PC-9 (cell line): ENCODE results near the gene RSF1. TPM values are rescaled to one million over a fixed set of nuclear protein-coding genes. Genes with fewer than 3 reads are reported as not detected.

ENCODE experiments used
- BruUV-seq: library from RNA; stranded (reverse); fragments of 400-500 nt; replicated peaks from 2 replicates; lab custom pipeline; 2021; lab: Mats Ljungman, UMichigan
- CTCF ChIA-PET: fragments of 300-600 bp; sonication (Branson Sonifier 250); formaldehyde crosslinking; loops from one replicate; lab custom pipeline; 2022; ENCODE audit warnings: antibody characterized with exemption; lab: Charles Lee
- POLR2A ChIA-PET: fragments of 300-600 bp; sonication (Branson Sonifier 250); formaldehyde crosslinking; loops from one replicate; lab custom pipeline; 2022; ENCODE audit warnings: antibody characterized with exemption; ENCODE audit not compliant: unreplicated experiment; lab: Charles Lee
- DNase-seq, 2 experiments: peaks; one replicate each; pipeline versions ENCODE4 v3.0.0 to v3.0.0-alpha.2; 2015 to 2022; ENCODE audit warnings: mixed read lengths in 1 of 2
- H2AFZ ChIP-seq: fragments of 200-600 bp; sonication (generic); 2 replicates; pipeline ENCODE4 v1.8.1; 2017; ENCODE audit warnings: antibody characterized with exemption
- H3F3A ChIP-seq: fragments of 200-600 bp; sonication (generic); 2 replicates; pipeline ENCODE4 v1.8.1; 2017; ENCODE audit warnings: antibody characterized with exemption, mild to moderate bottlenecking, low read depth; ENCODE audit not compliant: insufficient read depth
- H3K27ac ChIP-seq: fragments of 200-600 bp; sonication (generic); 2 replicates; pipeline ENCODE4 v1.6.1; 2016; ENCODE audit warnings: mixed run types
- H3K27me3 ChIP-seq: fragments of 200-600 bp; sonication (generic); 2 replicates; pipeline ENCODE4 v1.6.1; 2016; ENCODE audit warnings: low read depth, mixed run types; ENCODE audit not compliant: insufficient read depth
- H3K36me3 ChIP-seq: fragments of 200-600 bp; sonication (generic); 2 replicates; pipeline ENCODE4 v1.6.1; 2016; ENCODE audit warnings: low read depth, mixed run types
- H3K4me1 ChIP-seq: fragments of 200-600 bp; sonication (generic); replicated peaks from 2 replicates; pipeline ENCODE4 v1.6.1; 2016; ENCODE audit warnings: mixed run types; ENCODE audit not compliant: insufficient read depth
- H3K4me2 ChIP-seq: fragments of 200-600 bp; sonication (generic); 2 replicates; pipeline ENCODE4 v1.6.1; 2017; ENCODE audit warnings: mixed run types
- H3K4me3 ChIP-seq: fragments of 200-600 bp; sonication (generic); 2 replicates; pipeline ENCODE4 v1.6.1; 2016; ENCODE audit warnings: mixed run types
- H3K79me2 ChIP-seq: fragments of 200-600 bp; sonication (generic); 2 replicates; pipeline ENCODE4 v1.6.1; 2017; ENCODE audit warnings: low read depth, mixed run types
- H3K9me2 ChIP-seq: fragments of 200-600 bp; sonication (generic); 2 replicates; pipeline ENCODE4 v1.8.1; 2017; ENCODE audit warnings: mild to moderate bottlenecking; ENCODE audit not compliant: insufficient read depth
- H3K9me3 ChIP-seq: fragments of 200-600 bp; sonication (generic); 2 replicates; pipeline ENCODE4 v1.8.1; 2016; ENCODE audit warnings: low read depth; ENCODE audit not compliant: insufficient read depth
- H4K20me1 ChIP-seq: fragments of 200-600 bp; sonication (generic); 2 replicates; pipeline ENCODE4 v1.8.1; 2017; ENCODE audit not compliant: insufficient read depth
- CTCF ChIP-seq: fragments of 200-600 bp; sonication (generic); conservative IDR thresholded peaks from 2 replicates; pipeline ENCODE4 v1.6.1; 2017; ENCODE audit warnings: mixed run types, antibody characterized with exemption, mild to moderate bottlenecking, moderate library complexity
- EZH2 ChIP-seq: fragments of 200-600 bp; sonication (generic); IDR thresholded peaks from 2 replicates; pipeline ENCODE4 v1.8.0; 2017; ENCODE audit warnings: antibody characterized with exemption, low read depth
- intact Hi-C: fragments of 100-400 bp; cut with micrococcal nuclease; formaldehyde crosslinking; loops from one replicate; pipeline ENCODE4 v1.10.0; 2022; ENCODE audit not compliant: unreplicated experiment
- total RNA-seq: library from RNA; stranded (reverse); gene quantifications from 2 replicates; pipeline ENCODE4 v1.2.3, GENCODE V29; 2021

RSF1 gene
- total RNA-seq, 1 experiment from 2014 or later, result 110 TPM

GRCh38 chr11:77704029-77704428 lies 116.5 kb downstream of the RSF1 start:
- TF ChIP-seq CTCF (no peak), EZH2 (no peak)
- Histone ChIP-seq H3K4me2 (no peak overlapping the region), H3K36me3 (peaks cover 35% of the 10 kb centered on the region; the same call in 1 of the 2 replicates), H3K9me2 (no peaks in the 10 kb centered on the region), H3K9me3 (no peaks in the 10 kb centered on the region), H2AFZ (no peak overlapping the region), H3K27me3 (no peaks in the 10 kb centered on the region), H3K27ac (no peak overlapping the region), H3F3A (peaks cover 28% of the 10 kb centered on the region), H4K20me1 (0 out of 2 replicates have a peak, but pooled peaks cover 4% of the 10 kb centered on the region), H3K4me3 (no peak overlapping the region), H3K79me2 (0 out of 2 replicates have a peak, but pooled peaks cover 2% of the 10 kb centered on the region), H3K4me1 (peaks cover 20% of the 10 kb centered on the region)
- DNase-seq, result no peak
- no TSS peak for BruUV-seq
- ChIA-PET CTCF (no interaction called here), POLR2A (no interaction called here)
- intact Hi-C loops, result no loop called here

GRCh38 chr11:77699425-77699824 lies 121.1 kb downstream of the RSF1 start:
- no TSS peak for BruUV-seq
- ChIA-PET POLR2A (interaction anchor here (0.5 kb wide), 1 partner anchor 56 kb away, joined by 3 read pairs; no protein-coding TSS in a partner anchor), CTCF (no interaction called here)
- DNase-seq, result no peak
- H3K79me2 ChIP-seq, result no peaks in the 10 kb centered on the region
- no peaks in the 10 kb centered on the region for H3K9me3 ChIP-seq
- no peaks in the 10 kb centered on the region for H3K9me2 ChIP-seq
- H3K27me3 ChIP-seq, result no peaks in the 10 kb centered on the region
- H3K4me1 ChIP-seq, result no peaks in the 10 kb centered on the region
- H3F3A ChIP-seq, result peaks cover 11% of the 10 kb centered on the region; the same call in 1 of the 2 replicates
- no peak for TF ChIP-seq EZH2
- TF ChIP-seq CTCF, result no peak
- no peak overlapping the region for H3K4me3 ChIP-seq
- no peak overlapping the region for H2AFZ ChIP-seq
- peaks cover 59% of the 10 kb centered on the region for H3K36me3 ChIP-seq
- H3K27ac ChIP-seq, result no peak overlapping the region
- H3K4me2 ChIP-seq, result no peak overlapping the region
- intact Hi-C loops, result no loop called here
- H4K20me1 ChIP-seq, result peaks cover 10% of the 10 kb centered on the region; the same call in 1 of the 2 replicates

GRCh38 chr11:77698896-77699295 lies 121.6 kb downstream of the RSF1 start:
- Histone ChIP-seq H4K20me1 (peaks cover 10% of the 10 kb centered on the region; the same call in 1 of the 2 replicates), H2AFZ (no peak overlapping the region), H3K4me3 (no peak overlapping the region), H3K9me2 (no peaks in the 10 kb centered on the region), H3F3A (peaks cover 11% of the 10 kb centered on the region; the same call in 1 of the 2 replicates), H3K36me3 (peaks cover 53% of the 10 kb centered on the region), H3K27me3 (no peaks in the 10 kb centered on the region), H3K4me2 (no peak overlapping the region), H3K9me3 (no peaks in the 10 kb centered on the region), H3K4me1 (no peaks in the 10 kb centered on the region), H3K27ac (no peak overlapping the region), H3K79me2 (no peaks in the 10 kb centered on the region)
- no peak for DNase-seq
- POLR2A ChIA-PET, result no interaction called here
- intact Hi-C loops, result no loop called here
- BruUV-seq, result no TSS peak
- CTCF ChIA-PET, result no interaction called here
- TF ChIP-seq CTCF, result no peak
